NB4 (cell line): ENCODE measurements around the gene UNC5A.

Source experiments
- CTCF ChIP-seq: IDR thresholded peaks from one replicate; pipeline ENCODE4 v1.5.1; 2012; ENCODE audit warnings: low read depth, low read length
- POLR2A ChIP-seq: IDR thresholded peaks from 2 replicates; pipeline ENCODE4 v1.6.1; 2011; ENCODE audit warnings: mild to moderate bottlenecking; ENCODE audit not compliant: insufficient read length; ENCODE audit errors: extremely low read depth

- TF ChIP-seq CTCF (no peak), POLR2A (no peak)
Measured at GRCh38 chr5:176882567-176882903, 72.2 kb downstream of the UNC5A start.
